NCI-H1092 treated with DMSO at 0.1 percent for 48 hours (cell line): ENCODE results near the gene CBARP.

Experiments used
- DNase-seq: peaks from one replicate; lab custom pipeline; 2025; lab: John Stamatoyannopoulos, UW

The CBARP gene

DNA sequence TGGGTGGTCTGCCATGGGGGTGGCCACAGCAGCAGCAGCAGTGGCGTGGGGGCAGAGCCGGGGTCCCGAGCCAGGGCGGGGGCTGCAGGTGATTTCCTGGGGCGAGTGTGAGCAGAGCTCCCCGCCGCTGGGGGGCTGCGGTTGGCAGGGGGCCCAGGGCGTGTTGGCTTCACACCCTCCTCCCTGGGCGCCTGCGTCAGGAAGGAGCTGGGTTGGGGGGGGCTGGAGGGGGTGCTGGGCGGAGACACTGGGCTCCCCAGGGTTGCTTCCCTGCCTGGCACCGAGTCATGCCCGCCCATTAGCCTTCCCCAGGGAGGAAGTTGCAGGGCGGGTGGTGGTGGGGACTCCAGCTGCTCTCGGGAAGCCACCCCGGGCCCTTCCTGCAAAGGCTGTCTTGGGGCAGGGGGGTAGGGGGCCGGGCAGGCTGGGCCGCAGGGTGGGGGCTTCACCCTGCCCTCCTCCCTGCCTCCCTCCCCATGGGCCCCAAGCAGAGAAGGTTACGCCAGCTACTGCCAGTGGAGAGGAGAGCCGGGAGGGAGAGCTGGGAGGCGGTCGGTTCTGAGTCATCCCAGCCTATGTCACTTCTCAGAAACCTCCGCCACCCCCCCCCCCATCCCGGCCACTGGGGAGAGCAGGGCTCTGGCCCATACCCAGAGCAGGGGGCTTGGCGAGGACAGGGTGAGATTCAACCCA lies 15.2 kb upstream of the CBARP start:
- DNase-seq = peak; percentile 51

GRCh38 chr19:1252221-1252820 lies 14.5 kb upstream of the CBARP start:
- no peak for DNase-seq

- DNase-seq = peak; percentile 25
Measured at GRCh38 chr19:1251330-1252220, 13.8 kb upstream of the CBARP start.

DNA sequence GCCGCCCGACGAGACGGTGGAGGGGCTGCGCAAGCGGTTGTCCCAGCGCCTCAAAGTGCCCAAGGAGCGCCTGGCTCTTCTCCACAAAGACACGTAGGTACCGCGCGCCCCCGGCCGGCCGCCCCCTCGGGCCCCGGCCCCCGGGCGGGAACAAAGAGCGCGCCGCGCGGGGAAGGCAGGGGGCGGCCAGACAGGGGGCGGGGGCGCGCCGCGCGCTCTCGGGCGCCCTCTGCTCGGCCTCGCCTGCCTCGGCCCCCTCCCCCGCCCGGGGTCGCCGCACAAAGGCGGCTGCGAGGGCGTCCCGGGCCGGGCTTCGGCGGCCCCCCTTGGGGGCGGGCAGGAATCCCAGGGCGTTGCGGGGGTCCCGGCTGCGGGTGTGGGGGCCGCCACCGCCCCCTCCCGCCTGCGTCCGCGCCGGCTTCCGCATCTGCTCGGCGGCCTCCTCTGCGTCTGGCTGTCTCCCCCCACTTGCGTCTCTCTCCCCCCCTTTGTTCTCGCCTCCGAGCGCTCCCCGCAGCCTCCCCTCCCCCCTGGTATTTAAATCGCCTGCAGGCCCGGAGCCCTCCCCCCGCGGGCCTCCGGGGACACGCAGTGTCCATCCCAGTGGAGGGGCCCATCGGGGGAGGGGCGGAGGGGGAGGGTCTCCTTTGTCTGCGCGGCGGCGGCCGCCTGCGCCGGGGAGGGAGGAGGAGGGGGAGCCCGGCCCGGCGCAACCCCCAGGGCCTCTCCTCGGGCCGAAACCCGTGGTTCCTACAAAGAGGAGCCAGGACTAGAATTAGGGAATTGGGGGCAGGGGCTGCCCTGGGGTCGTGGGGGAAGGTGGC lies 12.8 kb upstream of the CBARP start:
- DNase-seq = peak; percentile 77

GRCh38 chr19:1249990-1250436 lies 12.2 kb upstream of the CBARP start:
- no peak for DNase-seq

GRCh38 chr19:1249298-1249989 lies 11.6 kb upstream of the CBARP start:
- peak; percentile 93 for DNase-seq

DNA sequence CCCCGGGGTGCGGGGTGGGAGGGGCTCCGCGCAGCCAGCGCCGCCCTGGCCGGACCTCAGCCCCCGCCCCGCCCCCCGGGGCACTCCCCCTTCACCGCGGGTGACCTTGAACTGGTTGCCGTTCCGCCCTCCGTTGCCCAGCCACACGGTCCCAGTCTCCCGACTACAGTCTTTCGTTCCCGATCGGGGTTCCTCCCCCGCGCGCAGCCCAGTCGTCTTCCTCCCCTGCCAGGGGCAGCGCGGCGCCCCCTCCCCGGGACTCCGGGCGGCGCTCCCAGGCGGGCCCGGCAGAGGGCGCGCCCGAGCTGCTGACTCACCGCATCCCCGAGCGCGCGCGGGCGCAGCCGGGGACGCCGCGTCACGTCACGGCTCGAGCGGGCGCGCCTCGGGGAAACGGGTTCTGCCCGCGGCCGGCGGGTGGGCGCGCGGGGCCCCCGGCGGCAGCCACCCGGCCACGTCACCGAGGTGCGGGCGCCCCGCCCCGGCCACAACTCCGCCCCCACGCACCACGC lies 11.0 kb upstream of the CBARP start:
- DNase-seq = peak; percentile 73

DNA sequence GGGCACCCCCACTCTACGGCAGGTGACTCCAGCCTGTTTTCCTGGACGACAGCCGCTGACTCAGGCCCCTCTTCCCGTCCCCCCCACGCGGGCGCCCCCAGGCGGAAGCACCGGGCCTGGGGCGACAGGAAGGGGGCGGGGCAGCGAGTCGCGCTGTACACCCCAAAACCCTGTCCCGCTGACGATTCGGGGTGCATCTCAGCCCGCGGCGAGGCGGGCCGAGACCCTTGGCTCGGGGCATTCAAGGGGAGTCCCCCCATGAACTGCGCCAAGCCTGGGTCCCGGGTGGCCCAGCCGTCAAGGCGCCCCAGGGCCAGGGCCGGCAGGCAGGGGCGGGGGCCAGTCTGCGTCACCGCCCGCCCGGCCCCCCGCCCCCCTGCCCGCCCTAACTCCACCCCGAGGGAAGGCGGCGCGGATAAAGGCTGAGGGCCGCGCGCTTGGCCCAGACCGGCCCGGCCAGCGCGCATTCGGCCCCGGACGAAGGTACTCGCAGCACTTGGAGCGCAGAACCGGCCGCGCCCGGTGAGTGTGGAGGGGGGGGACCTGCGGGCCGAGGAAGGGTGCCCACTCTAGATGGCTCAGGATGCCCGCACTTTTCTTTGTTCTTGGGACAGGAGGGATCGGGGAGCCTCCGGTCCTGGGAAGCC lies 10.5 kb upstream of the CBARP start, which contains the start of gene MIDN:
MIDN (plus strand) TSS at position 445 of the 647 bp plus-strand sequence. CDS start 1,714 bp downstream, outside the sequence.
- DNase-seq = peak; percentile 58

GRCh38 chr19:1247748-1248138 lies 9.9 kb upstream of the CBARP start:
- DNase-seq = no peak

- peak; percentile 10 for DNase-seq
Measured at GRCh38 chr19:1246265-1247087, 8.7 kb upstream of the CBARP start.

DNA sequence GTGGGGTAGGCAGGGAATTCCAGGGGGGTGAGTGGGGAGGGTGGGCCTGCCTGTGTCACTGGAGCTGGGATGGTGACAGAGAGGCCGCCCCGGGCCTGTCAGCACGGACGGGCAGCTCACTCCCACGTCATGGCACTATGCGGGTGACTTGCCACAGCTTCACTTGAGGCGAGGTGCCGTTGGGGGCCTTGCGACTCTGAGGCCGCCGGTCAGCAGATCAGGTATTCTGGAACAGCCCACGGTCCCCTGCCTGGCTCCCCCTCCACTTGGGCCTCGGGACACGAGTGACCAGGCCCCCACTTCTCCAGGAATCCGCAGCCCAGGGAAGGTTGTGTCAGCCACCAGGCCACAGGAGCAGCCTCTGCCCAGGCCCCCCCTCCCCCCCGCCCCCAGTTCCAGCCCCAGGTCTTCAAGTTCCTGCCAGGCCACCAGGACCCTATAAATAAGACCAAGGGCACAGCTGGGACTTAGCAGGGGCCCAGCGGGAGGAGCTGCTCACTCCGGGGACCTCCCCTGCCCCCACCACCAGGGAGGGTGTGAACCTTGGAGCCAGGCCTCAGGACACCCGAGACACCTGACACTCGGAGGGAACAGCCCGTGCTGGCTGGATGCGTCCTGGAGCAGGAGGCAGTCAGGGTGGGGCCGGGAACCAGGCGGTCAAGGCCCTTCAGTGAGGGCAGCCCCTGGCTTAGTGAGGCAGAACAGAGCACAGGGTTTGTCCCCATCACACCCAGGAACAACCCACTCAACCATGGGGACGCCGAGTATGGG lies 7.9 kb upstream of the CBARP start:
- DNase-seq = no peak

- DNase-seq = no peak
Measured at GRCh38 chr19:1244693-1245451, 7.1 kb upstream of the CBARP start.

GRCh38 chr19:1243768-1244692 lies 6.2 kb upstream of the CBARP start:
- DNase-seq = peak; percentile 47

GRCh38 chr19:1241417-1242095 lies 3.8 kb upstream of the CBARP start, which contains the start of gene ATP5F1D:
TSS of gene ATP5F1D (plus strand) at chr19:1241751. CDS start at chr19:1241851, 100 bp downstream.
- peak; percentile 89 for DNase-seq

DNA sequence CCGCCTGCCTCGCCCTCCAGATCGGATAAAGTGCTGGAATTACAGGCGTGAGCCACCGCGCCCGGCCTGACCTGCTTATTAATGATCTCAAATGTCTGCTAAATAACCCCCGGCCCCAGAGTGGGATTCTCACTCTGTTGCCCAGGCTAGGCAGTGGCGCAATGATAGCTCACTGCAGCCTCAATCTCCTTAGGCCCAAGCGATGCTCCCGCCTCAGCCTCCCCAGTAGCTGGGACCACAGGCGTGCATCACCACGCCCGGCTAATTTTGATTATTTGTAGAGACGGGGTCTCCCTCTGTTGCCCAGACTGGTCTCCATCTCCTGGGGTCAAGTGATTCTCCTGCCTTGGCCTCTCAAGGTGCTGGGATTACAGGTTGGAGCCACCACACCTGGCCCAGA lies 3.1 kb upstream of the CBARP start:
- no peak for DNase-seq
